ENCODE results near the gene ZNF354C. TPM values are rescaled to one million over a fixed set of nuclear protein-coding genes. Genes with fewer than 3 reads are reported as not detected.

The ZNF354C gene
- total and polyA plus RNA-seq, 10 of the 15 experiments (the other 5 are each of a cell fraction or from before 2014, with no cell fraction given), result 0.01 to 0.03 (median 0.02) TPM; not detected in 7

GRCh38 chr5:179124853-179125788, 64.9 kb downstream of the ZNF354C start (continued):
- no peak for TF ChIP-seq MLLT1 (IDR thresholded peaks at IDR 0.05)

- in situ Hi-C loops (cut with MboI) (no loop called here), intact Hi-C loops (cut with micrococcal nuclease; ENCODE audit: unreplicated experiment) (no loop called here)
- ChIA-PET RAD21 (ENCODE audit: unreplicated experiment) (no interaction called here), POLR2A (no interaction called here), SMC1A (ENCODE audit: uncharacterized antibody, unreplicated experiment) (no interaction called here), CTCF (no interaction called here)
- no peak overlapping the region for H3K27ac ChIP-seq (ENCODE audit: control insufficient read depth, insufficient read depth)
- no peaks in the 10 kb centered on the region for H4K20me1 ChIP-seq (ENCODE audit: control insufficient read depth, insufficient read depth)
- DNase-seq (ENCODE audit: low read depth, low spot score), result no peak
- no peaks in the 10 kb centered on the region for H3K27me3 ChIP-seq (replicated peaks in 1 of 2; ENCODE audit: control insufficient read depth in 2 of 2, insufficient read depth in 2 of 2, low read length in 1 of 2)
- H3K4me3 ChIP-seq, result no peak overlapping the region
- no TSS peak for BruUV-seq (replicated peaks)
- no peak overlapping the region for H3K4me2 ChIP-seq (ENCODE audit: control insufficient read depth, insufficient read depth)
- H3K9me3 ChIP-seq (replicated peaks; ENCODE audit: control insufficient read depth, insufficient read depth, low read length), result peaks cover 3% of the 10 kb centered on the region; the same call in 1 of the 3 replicates
- ATAC-seq, result no peak
- no peak overlapping the region for H3K9ac ChIP-seq (ENCODE audit: control insufficient read depth, insufficient read depth, low read length)
- H3K36me3 ChIP-seq (ENCODE audit: control insufficient read depth in 2 of 2, insufficient read depth in 2 of 2, low read length in 1 of 2), result no peaks in the 10 kb centered on the region
- H2AFZ ChIP-seq (ENCODE audit: control insufficient read depth, low read depth, low read length), result no peak overlapping the region
- no peak for FAIRE-seq
- 47% methylated on average over 25 of the region's 25 CpGs for WGBS (ENCODE audit: insufficient coverage, insufficient replicate concordance, low lambda C conversion rate, missing lambda C conversion rate)
- H3K79me2 ChIP-seq (ENCODE audit: control insufficient read depth, insufficient read depth, low read length), result no peaks in the 10 kb centered on the region
- H3K4me1 ChIP-seq (ENCODE audit: control insufficient read depth, insufficient read depth, low read length), result no peaks in the 10 kb centered on the region
- TF ChIP-seq NR2F1 (conservative IDR thresholded peaks at IDR 0.05) (no peak), SUZ12 (IDR thresholded peaks at IDR 0.05; ENCODE audit: unreplicated experiment) (no peak), NFIC (IDR thresholded peaks at IDR 0.05; ENCODE audit: low read depth, low read length) (no peak), RAD51 (IDR thresholded peaks at IDR 0.05) (no peak), KAT2A (conservative IDR thresholded peaks at IDR 0.05; ENCODE audit: control insufficient read depth, low read depth, low read length) (no peak), USF1 (IDR thresholded peaks at IDR 0.05; ENCODE audit: borderline replicate concordance, extremely low read length, insufficient read depth, low read depth, low read length) (no peak), JUND (IDR thresholded peaks at IDR 0.05; ENCODE audit: low read depth, low read length) (no peak), ZSCAN29 (IDR thresholded peaks at IDR 0.05) (no peak), MTA3 (IDR thresholded peaks at IDR 0.05; ENCODE audit: borderline replicate concordance, low read length) (no peak), GATAD2B (conservative IDR thresholded peaks at IDR 0.05; ENCODE audit: low read depth) (no peak), LARP7 (IDR thresholded peaks at IDR 0.05) (no peak), ZNF592 (IDR thresholded peaks at IDR 0.05) (no peak), BHLHE40 (IDR thresholded peaks at IDR 0.05; ENCODE audit: borderline replicate concordance in 1 of 2, low read depth in 2 of 2, low read length in 1 of 2) (no peak)
These were observed 65.8 kb downstream of the ZNF354C start for GRCh38 chr5:179125789-179126505.
